ENCODE data around the gene GPR142. TPM values are rescaled to one million over a fixed set of nuclear protein-coding genes. Genes with fewer than 3 reads are reported as not detected.

GPR142 gene
- total and polyA plus RNA-seq, 3 donors from 2014 or later: 0.51 to 0.87 (median 0.55) TPM

DNA sequence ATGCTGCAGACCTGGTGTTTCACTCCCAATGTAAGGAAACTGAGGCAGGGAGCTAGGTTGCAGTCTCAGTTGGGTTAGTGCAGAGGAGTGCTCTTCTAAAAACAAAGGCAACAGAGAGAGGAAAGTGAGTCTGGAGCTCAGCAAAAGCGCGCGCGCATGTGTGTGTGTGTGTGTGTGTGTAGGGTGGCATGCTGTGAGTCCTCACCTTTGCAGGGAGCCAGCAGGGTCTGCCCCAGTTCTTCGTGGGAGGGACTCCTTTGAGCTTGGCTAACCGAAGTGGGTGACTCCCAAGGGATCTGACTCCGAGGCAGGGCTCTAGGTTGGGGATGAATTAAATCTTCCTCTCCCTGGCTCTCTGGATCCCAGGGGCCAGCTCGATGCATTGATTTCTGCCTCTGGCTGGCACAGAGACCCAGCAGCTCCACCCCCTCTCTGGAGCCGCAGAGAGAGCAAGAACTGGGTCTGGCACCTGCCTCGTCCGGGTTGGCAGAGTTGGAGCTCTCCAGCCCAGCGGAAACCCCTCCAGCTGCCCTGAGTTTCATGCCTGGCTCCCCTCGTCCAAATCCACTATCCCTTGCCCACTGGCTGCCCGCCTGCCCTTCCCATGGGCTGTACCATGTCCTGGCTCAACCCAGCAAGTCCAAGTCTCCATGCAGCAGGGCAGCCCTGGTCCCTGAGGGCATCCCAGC, 4.4 kb upstream of the GPR142 start:
- intact Hi-C loops (cut with DNase I; ENCODE audit: low total_unique reads): loop anchor here (10.0 kb wide), 1 partner anchor 158 kb away; the partner anchor contains the start of gene RPL38
- H3K27me3 ChIP-seq: no peaks in the 10 kb centered on the region
- H3K4me3 ChIP-seq: no peak overlapping the region
- H3K4me1 ChIP-seq: no peaks in the 10 kb centered on the region
- WGBS, 2 donors: 66 to 72% methylated on average over 8 to 13 of the region's 14 CpGs
- H3K9me3 ChIP-seq: no peaks in the 10 kb centered on the region
- TF ChIP-seq, protein P1, sequence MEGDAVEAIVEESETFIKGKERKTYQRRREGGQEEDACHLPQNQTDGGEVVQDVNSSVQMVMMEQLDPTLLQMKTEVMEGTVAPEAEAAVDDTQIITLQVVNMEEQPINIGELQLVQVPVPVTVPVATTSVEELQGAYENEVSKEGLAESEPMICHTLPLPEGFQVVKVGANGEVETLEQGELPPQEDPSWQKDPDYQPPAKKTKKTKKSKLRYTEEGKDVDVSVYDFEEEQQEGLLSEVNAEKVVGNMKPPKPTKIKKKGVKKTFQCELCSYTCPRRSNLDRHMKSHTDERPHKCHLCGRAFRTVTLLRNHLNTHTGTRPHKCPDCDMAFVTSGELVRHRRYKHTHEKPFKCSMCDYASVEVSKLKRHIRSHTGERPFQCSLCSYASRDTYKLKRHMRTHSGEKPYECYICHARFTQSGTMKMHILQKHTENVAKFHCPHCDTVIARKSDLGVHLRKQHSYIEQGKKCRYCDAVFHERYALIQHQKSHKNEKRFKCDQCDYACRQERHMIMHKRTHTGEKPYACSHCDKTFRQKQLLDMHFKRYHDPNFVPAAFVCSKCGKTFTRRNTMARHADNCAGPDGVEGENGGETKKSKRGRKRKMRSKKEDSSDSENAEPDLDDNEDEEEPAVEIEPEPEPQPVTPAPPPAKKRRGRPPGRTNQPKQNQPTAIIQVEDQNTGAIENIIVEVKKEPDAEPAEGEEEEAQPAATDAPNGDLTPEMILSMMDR (IDR thresholded peaks at IDR 0.05): no peak
- TF ChIP-seq POLR2A (IDR thresholded peaks at IDR 0.05): no peak
- no peak overlapping the region for H3K27ac ChIP-seq
- no peak for DNase-seq
- no peaks in the 10 kb centered on the region for H3K36me3 ChIP-seq (ENCODE audit: low read depth, missing control alignments)

DNA sequence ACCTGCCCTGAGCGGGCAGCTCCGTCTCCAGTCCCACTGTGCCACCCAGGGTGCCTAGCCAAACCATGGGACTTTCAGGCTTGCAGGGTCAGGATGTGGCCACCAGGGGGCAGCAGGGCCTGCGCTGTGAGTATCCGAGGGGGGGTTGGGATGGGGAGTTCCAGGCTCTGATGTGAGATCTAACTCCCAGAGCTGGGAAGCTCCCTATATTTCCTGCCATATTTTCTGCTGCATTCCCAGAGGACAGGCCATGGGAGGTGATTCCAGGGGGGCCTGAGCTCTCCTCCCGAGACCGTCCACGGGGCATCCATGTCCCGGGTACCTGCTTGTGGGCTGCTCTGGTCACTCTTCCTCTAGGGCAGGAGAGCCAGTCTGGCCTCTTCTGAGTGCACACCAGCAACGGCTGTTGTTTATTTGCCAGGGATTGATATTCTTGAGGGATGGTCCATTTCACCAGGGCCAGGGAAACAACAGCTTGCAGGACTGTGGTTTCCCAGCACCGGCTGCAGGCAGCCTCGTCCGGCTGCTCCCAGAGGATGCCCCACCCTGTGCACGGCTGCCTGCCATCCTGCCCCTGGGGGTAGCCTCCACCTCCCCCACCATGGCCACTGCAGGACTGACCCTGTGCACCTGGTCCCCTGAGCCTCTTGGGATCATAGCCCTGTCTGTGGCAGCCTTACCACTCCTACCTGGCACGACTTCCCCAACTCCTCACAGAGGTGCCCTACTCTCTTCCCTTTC, 1.2 kb downstream of the GPR142 start:
- TF ChIP-seq, protein P1 (IDR thresholded peaks at IDR 0.05): peak; percentile 75 to 98 (median 89)
- no peak for TF ChIP-seq POLR2A (IDR thresholded peaks at IDR 0.05)
- intact Hi-C loops (cut with DNase I; ENCODE audit: low total_unique reads): loop anchor here (10.0 kb wide), 1 partner anchor 164 kb away; the partner anchor contains the start of gene RPL38
- Histone ChIP-seq H3K9me3 (no peaks in the 10 kb centered on the region), H3K4me1 (peaks cover 3% of the 10 kb centered on the region), H3K27ac (no peak overlapping the region), H3K27me3 (no peaks in the 10 kb centered on the region), H3K4me3 (no peak overlapping the region), H3K36me3 (ENCODE audit: low read depth, missing control alignments) (no peaks in the 10 kb centered on the region)
- WGBS, 2 donors: 50 to 100% methylated on average over 1 to 14 of the region's 14 CpGs
- DNase-seq: peak; percentile 86

DNA sequence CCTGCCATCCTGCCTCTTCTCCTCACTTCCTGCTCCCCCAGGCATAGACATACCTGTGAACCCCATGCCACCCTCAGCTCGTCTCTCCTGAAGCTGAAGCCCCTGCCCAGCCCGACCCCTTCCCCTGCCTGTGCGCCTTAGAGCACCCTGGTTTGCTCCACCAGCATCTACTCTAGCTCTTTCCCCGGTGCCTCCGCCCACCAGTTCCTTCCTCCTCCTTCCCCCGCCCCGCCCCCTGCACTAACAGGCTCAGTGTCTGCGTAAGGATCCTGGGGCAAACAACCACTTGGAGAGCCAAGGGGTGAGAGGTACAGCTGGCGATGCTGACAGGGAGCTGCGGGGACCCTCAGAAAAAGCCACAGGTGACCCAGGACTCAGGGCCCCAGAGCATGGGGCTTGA, 1.9 kb downstream of the GPR142 start:
- H3K27me3 ChIP-seq: no peaks in the 10 kb centered on the region
- peak; percentile 21 for DNase-seq
- no peak overlapping the region for H3K4me3 ChIP-seq
- H3K27ac ChIP-seq: no peak overlapping the region
- H3K36me3 ChIP-seq (ENCODE audit: low read depth, missing control alignments): no peaks in the 10 kb centered on the region
- TF ChIP-seq, protein P1 (IDR thresholded peaks at IDR 0.05): no peak
- TF ChIP-seq POLR2A (IDR thresholded peaks at IDR 0.05): no peak
- 60 to 70% methylated on average over 8 to 10 of the region's 10 CpGs for WGBS, 2 donors
- no peaks in the 10 kb centered on the region for H3K9me3 ChIP-seq
- intact Hi-C loops (cut with DNase I; ENCODE audit: low total_unique reads): loop anchor here (10.0 kb wide), 1 partner anchor 164 kb away; the partner anchor contains the start of gene RPL38
- H3K4me1 ChIP-seq: peaks cover 3% of the 10 kb centered on the region

DNA sequence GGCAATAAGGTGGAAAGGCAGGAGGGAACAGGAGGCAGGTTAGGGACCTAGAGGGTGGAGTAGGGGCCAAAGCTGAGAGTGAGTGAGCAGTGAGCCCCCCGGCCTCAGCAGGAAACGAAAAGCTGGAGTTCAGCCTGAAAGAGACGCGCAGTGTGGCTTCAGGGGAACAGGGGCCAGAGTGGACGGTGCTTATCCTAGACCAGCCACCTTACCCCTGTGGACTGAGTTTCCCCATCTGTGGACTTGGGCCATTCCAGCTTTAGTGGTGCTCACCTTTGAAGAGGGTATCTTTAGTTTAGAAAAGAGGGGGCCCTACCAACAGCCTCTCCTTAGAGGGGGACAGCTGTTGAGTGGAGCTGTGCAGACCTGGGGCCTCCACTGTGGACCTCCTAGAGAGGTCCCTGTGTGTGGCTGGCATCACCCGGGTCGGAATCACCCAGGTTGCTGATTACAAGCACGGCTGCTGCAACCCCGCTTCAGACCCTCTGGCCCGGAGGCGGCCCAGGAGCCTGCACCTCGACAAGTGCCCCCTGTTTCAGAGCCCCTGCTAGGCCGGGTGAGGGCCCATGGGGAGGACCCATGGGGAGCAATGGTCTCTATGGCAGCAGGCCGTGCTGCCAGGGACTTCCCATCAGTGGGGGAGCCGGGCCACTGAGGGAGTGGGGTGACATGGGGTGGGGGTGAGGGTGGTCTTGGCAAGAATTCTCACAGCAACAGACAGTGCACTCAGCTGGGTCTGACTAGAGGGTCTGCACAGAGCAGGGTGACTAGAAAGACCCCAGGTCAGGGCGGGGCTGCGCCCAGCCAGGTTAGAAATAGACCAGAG, 2.6 kb downstream of the GPR142 start:
- peaks cover 3% of the 10 kb centered on the region for H3K4me1 ChIP-seq
- intact Hi-C loops (cut with DNase I; ENCODE audit: low total_unique reads): loop anchor here (10.0 kb wide), 1 partner anchor 165 kb away; the partner anchor contains the start of gene RPL38
- no peak overlapping the region for H3K27ac ChIP-seq
- H3K9me3 ChIP-seq: no peaks in the 10 kb centered on the region
- no peaks in the 10 kb centered on the region for H3K27me3 ChIP-seq
- H3K36me3 ChIP-seq (ENCODE audit: low read depth, missing control alignments): no peaks in the 10 kb centered on the region
- WGBS, 2 donors: 92 to 95% methylated on average over 5 to 17 of the region's 17 CpGs
- no peak for DNase-seq
- TF ChIP-seq, protein P1 (IDR thresholded peaks at IDR 0.05): no peak
- TF ChIP-seq POLR2A (IDR thresholded peaks at IDR 0.05): no peak
- no peak overlapping the region for H3K4me3 ChIP-seq
